ENCODE data around the gene DNAH12.

DNA sequence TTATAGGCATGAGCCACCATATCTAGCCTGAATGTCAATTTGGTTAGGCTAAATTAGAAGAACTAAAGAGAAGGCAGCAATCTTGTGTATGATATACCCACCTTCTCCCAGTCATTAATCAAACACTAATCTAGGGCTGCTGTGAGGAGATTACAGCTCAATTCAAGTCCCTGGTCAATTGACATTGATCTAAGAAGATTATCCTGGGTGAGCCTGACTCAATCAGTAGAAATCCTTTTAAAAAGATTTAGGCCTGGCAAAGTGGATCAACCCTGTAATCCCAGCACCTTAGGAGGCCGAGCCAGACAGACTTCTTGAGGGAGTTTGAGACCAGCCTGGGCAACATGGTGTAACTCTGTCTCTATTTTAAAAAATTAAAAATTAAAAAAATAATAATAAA is 2.5 kb upstream of the DNAH12 start:
- TF ChIP-seq, protein P1, sequence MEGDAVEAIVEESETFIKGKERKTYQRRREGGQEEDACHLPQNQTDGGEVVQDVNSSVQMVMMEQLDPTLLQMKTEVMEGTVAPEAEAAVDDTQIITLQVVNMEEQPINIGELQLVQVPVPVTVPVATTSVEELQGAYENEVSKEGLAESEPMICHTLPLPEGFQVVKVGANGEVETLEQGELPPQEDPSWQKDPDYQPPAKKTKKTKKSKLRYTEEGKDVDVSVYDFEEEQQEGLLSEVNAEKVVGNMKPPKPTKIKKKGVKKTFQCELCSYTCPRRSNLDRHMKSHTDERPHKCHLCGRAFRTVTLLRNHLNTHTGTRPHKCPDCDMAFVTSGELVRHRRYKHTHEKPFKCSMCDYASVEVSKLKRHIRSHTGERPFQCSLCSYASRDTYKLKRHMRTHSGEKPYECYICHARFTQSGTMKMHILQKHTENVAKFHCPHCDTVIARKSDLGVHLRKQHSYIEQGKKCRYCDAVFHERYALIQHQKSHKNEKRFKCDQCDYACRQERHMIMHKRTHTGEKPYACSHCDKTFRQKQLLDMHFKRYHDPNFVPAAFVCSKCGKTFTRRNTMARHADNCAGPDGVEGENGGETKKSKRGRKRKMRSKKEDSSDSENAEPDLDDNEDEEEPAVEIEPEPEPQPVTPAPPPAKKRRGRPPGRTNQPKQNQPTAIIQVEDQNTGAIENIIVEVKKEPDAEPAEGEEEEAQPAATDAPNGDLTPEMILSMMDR (IDR thresholded peaks at IDR 0.05; ENCODE audit: low read depth, low read length), result no peak
- no peak for TF ChIP-seq EZH2phosphoT487 (IDR thresholded peaks at IDR 0.05; ENCODE audit: low read depth)
